ENCODE measurements around the gene TBC1D8.
A peak's percentile ranks its signal among the peaks of the same experiment; 100 is the strongest.

Gene TBC1D8

DNA sequence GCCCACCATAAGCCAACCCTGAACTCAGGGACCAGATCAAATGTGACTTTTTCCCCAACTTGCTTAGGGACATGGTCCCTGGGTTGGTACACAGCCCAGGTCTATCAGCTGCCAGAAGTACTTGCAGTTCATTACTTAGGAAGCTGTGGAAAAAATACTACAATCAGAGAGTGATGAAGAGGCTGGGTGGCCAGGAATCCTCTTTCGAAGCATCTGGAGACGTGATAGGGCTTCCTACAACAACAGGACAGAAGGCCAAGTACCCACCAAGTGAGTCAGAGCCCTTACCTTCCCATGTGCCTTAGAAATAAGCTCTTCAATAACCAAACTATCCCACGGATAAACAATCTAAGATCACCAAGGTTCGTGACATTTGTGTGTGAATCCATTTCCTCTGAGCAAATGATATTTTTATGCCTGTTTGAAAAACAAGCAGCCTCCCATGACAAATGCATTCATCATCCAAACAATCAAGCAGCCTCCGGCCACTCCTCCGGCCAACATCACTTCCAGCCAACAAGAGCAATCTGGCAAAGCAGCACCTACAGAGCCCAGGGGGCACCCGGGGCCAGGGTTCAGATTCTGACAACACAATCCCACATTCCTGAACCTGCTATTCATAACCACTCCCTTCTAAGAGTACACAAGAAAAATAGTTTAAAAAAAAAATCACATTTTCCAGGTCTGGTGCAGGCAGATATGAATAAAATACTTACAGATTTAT lies 26.4 kb downstream of the TBC1D8 start:
- H3K36me3 ChIP-seq (ENCODE audit: control insufficient read depth in 2 of 2, insufficient read depth in 2 of 2, low read length in 2 of 2), result no peaks in the 10 kb centered on the region
- H3K27me3 ChIP-seq (ENCODE audit: control insufficient read depth in 2 of 2, insufficient read depth in 2 of 2, low read length in 2 of 2), result no peaks in the 10 kb centered on the region
- no peak overlapping the region for H3K9ac ChIP-seq (ENCODE audit: low read depth in 1 of 2, low read length in 2 of 2)
- H3K4me3 ChIP-seq (ENCODE audit: low read length in 2 of 2), result no peak overlapping the region
- H3K27ac ChIP-seq (ENCODE audit: low read depth in 2 of 2, low read length in 2 of 2), result peak overlapping the region; percentile 44 to 49
- peaks cover 11 to 28% of the 10 kb centered on the region in 2 donors for H3K4me1 ChIP-seq (ENCODE audit: control insufficient read depth in 2 of 2, insufficient read depth in 2 of 2, low read length in 2 of 2)
- H3K9me3 ChIP-seq (ENCODE audit: control insufficient read depth in 2 of 2, low read length in 2 of 2), result no peaks in the 10 kb centered on the region

DNA sequence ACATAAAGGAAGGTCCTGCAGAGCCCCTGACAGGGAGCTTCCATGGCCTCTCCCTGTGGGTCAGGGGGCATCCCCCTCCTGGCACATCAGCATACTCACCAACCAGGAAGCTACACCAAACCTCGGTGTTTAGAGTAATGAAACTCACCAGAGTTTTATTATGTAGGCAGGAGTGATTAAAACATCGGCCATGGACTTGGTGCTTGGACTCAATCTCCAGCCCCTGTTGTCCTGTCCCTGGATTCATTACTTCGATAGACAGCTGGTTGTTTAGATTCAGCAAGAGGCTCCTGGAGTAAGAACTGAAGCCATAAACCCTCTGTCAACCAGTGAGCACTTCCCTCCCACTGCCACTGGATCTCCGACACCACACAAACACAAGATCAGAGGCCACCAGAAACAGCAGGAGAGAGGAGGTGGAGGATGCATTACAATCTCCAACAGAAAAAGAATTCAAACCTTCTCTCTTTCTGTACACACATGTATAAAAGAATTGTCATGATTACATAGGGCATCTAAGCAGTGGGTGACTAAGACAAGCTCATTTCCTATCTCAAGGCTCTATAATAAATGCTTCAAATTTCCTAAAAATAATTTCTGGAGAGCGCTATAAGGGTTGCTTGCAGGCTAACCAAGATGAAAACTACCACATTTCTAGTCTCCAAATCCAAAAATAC lies 27.2 kb downstream of the TBC1D8 start:
- Histone ChIP-seq H3K27me3 (ENCODE audit: control insufficient read depth in 2 of 2, insufficient read depth in 2 of 2, low read length in 2 of 2) (no peaks in the 10 kb centered on the region), H3K36me3 (ENCODE audit: control insufficient read depth in 2 of 2, insufficient read depth in 2 of 2, low read length in 2 of 2) (no peaks in the 10 kb centered on the region), H3K9ac (ENCODE audit: low read depth in 1 of 2, low read length in 2 of 2) (no peak overlapping the region), H3K9me3 (ENCODE audit: control insufficient read depth in 2 of 2, low read length in 2 of 2) (no peaks in the 10 kb centered on the region), H3K4me3 (ENCODE audit: low read length in 2 of 2) (no peak overlapping the region), H3K27ac (ENCODE audit: low read depth in 2 of 2, low read length in 2 of 2) (peak overlapping the region in 1 of 2 donors; percentile 44), H3K4me1 (ENCODE audit: control insufficient read depth in 2 of 2, insufficient read depth in 2 of 2, low read length in 2 of 2) (peaks cover 11 to 28% of the 10 kb centered on the region in 2 donors)

GRCh38 chr2:101121174-101121573 lies 30.0 kb downstream of the TBC1D8 start:
- H3K27ac ChIP-seq (ENCODE audit: low read depth in 2 of 2, low read length in 2 of 2), result peak overlapping the region in 1 of 2 donors; percentile 68
- H3K4me3 ChIP-seq (ENCODE audit: low read length in 2 of 2), result no peak overlapping the region
- no peaks in the 10 kb centered on the region for H3K36me3 ChIP-seq (ENCODE audit: control insufficient read depth in 2 of 2, insufficient read depth in 2 of 2, low read length in 2 of 2)
- H3K9ac ChIP-seq (ENCODE audit: low read depth in 1 of 2, low read length in 2 of 2), result peak overlapping the region in 1 of 2 donors; percentile 13
- H3K4me1 ChIP-seq (ENCODE audit: control insufficient read depth in 2 of 2, insufficient read depth in 2 of 2, low read length in 2 of 2), result peaks cover 11 to 28% of the 10 kb centered on the region in 2 donors
- no peaks in the 10 kb centered on the region for H3K9me3 ChIP-seq (ENCODE audit: control insufficient read depth in 2 of 2, low read length in 2 of 2)
- H3K27me3 ChIP-seq (ENCODE audit: control insufficient read depth in 2 of 2, insufficient read depth in 2 of 2, low read length in 2 of 2), result no peaks in the 10 kb centered on the region

- H3K9me3 ChIP-seq (ENCODE audit: control insufficient read depth in 2 of 2, low read length in 2 of 2), result no peaks in the 10 kb centered on the region
- H3K4me1 ChIP-seq (ENCODE audit: control insufficient read depth in 2 of 2, insufficient read depth in 2 of 2, low read length in 2 of 2), result peaks cover 13 to 30% of the 10 kb centered on the region in 2 donors
- no peaks in the 10 kb centered on the region for H3K36me3 ChIP-seq (ENCODE audit: control insufficient read depth in 2 of 2, insufficient read depth in 2 of 2, low read length in 2 of 2)
- peak overlapping the region in 1 of 2 donors; percentile 14 for H3K9ac ChIP-seq (ENCODE audit: low read depth in 1 of 2, low read length in 2 of 2)
- no peaks in the 10 kb centered on the region for H3K27me3 ChIP-seq (ENCODE audit: control insufficient read depth in 2 of 2, insufficient read depth in 2 of 2, low read length in 2 of 2)
- H3K27ac ChIP-seq (ENCODE audit: low read depth in 2 of 2, low read length in 2 of 2), result peak overlapping the region; percentile 59 to 68
- H3K4me3 ChIP-seq (ENCODE audit: low read length in 2 of 2), result no peak overlapping the region
Observed at GRCh38 chr2:101120124-101120996, 30.8 kb downstream of the TBC1D8 start.

DNA sequence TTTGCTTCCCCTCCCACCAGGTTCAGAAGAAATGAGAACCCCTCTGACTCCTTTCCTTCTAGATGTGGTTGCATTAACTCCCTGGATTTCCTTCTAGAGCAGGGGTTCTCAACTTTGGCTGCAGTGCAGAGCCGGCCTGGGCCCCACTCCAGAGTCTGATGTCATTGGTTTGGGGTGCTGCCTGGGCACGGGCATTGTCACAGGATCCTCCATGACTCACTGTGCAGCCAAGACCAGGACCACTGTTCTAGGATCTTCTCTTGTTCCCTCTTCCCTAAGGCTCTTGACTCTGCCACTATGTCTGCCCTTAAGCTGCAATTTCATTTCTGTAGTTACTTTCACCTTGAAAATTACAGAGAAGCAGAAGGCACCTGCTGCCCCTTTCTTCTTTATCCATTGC lies 31.8 kb downstream of the TBC1D8 start:
- Histone ChIP-seq H3K9ac (ENCODE audit: low read depth in 1 of 2, low read length in 2 of 2) (no peak overlapping the region), H3K9me3 (ENCODE audit: control insufficient read depth in 2 of 2, low read length in 2 of 2) (no peaks in the 10 kb centered on the region), H3K4me1 (ENCODE audit: control insufficient read depth in 2 of 2, insufficient read depth in 2 of 2, low read length in 2 of 2) (peaks cover 15 to 33% of the 10 kb centered on the region in 2 donors), H3K27ac (ENCODE audit: low read depth in 2 of 2, low read length in 2 of 2) (no peak overlapping the region), H3K27me3 (ENCODE audit: control insufficient read depth in 2 of 2, insufficient read depth in 2 of 2, low read length in 2 of 2) (no peaks in the 10 kb centered on the region), H3K36me3 (ENCODE audit: control insufficient read depth in 2 of 2, insufficient read depth in 2 of 2, low read length in 2 of 2) (no peaks in the 10 kb centered on the region), H3K4me3 (ENCODE audit: low read length in 2 of 2) (no peak overlapping the region)

GRCh38 chr2:101116841-101117552 lies 34.2 kb downstream of the TBC1D8 start:
- H3K9me3 ChIP-seq (ENCODE audit: control insufficient read depth in 2 of 2, low read length in 2 of 2), result no peaks in the 10 kb centered on the region
- H3K4me1 ChIP-seq (ENCODE audit: control insufficient read depth in 2 of 2, insufficient read depth in 2 of 2, low read length in 2 of 2), result peaks cover 23 to 48% of the 10 kb centered on the region in 2 donors
- no peak overlapping the region for H3K27ac ChIP-seq (ENCODE audit: low read depth in 2 of 2, low read length in 2 of 2)
- H3K9ac ChIP-seq (ENCODE audit: low read depth in 1 of 2, low read length in 2 of 2), result no peak overlapping the region
- no peak overlapping the region for H3K4me3 ChIP-seq (ENCODE audit: low read length in 2 of 2)
- H3K27me3 ChIP-seq (ENCODE audit: control insufficient read depth in 2 of 2, insufficient read depth in 2 of 2, low read length in 2 of 2), result no peaks in the 10 kb centered on the region
- no peaks in the 10 kb centered on the region for H3K36me3 ChIP-seq (ENCODE audit: control insufficient read depth in 2 of 2, insufficient read depth in 2 of 2, low read length in 2 of 2)

- no peaks in the 10 kb centered on the region for H3K9me3 ChIP-seq (ENCODE audit: control insufficient read depth in 2 of 2, low read length in 2 of 2)
- no peak overlapping the region for H3K27ac ChIP-seq (ENCODE audit: low read depth in 2 of 2, low read length in 2 of 2)
- no peaks in the 10 kb centered on the region for H3K36me3 ChIP-seq (ENCODE audit: control insufficient read depth in 2 of 2, insufficient read depth in 2 of 2, low read length in 2 of 2)
- no peak overlapping the region for H3K4me3 ChIP-seq (ENCODE audit: low read length in 2 of 2)
- no peak overlapping the region for H3K9ac ChIP-seq (ENCODE audit: low read depth in 1 of 2, low read length in 2 of 2)
- H3K4me1 ChIP-seq (ENCODE audit: control insufficient read depth in 2 of 2, insufficient read depth in 2 of 2, low read length in 2 of 2), result peaks cover 23 to 51% of the 10 kb centered on the region in 2 donors
- no peaks in the 10 kb centered on the region for H3K27me3 ChIP-seq (ENCODE audit: control insufficient read depth in 2 of 2, insufficient read depth in 2 of 2, low read length in 2 of 2)
Observed at GRCh38 chr2:101116348-101116747, 34.8 kb downstream of the TBC1D8 start.

DNA sequence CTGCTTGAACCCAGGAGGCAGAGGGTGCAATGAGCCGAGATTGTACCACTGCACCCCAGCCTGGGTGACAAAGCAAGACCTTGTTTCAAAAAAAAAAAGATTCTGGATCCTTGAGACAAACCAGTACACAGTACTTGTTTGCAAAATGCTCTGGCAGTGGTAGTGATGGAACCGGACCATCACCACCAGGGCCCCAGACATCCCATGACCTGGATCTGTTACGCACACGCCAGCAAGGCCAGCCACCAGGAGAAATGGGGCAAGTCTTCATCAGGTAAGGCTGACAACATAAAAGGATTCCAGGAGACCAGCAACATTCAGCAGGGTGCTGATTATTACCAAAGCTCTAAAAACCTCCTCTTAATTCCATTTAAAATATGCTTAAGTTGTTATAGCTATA lies 35.5 kb downstream of the TBC1D8 start:
- H3K4me3 ChIP-seq (ENCODE audit: low read length in 2 of 2), result no peak overlapping the region
- peaks cover 20 to 47% of the 10 kb centered on the region in 2 donors for H3K4me1 ChIP-seq (ENCODE audit: control insufficient read depth in 2 of 2, insufficient read depth in 2 of 2, low read length in 2 of 2)
- no peaks in the 10 kb centered on the region for H3K9me3 ChIP-seq (ENCODE audit: control insufficient read depth in 2 of 2, low read length in 2 of 2)
- no peaks in the 10 kb centered on the region for H3K36me3 ChIP-seq (ENCODE audit: control insufficient read depth in 2 of 2, insufficient read depth in 2 of 2, low read length in 2 of 2)
- H3K9ac ChIP-seq (ENCODE audit: low read depth in 1 of 2, low read length in 2 of 2), result no peak overlapping the region
- H3K27ac ChIP-seq (ENCODE audit: low read depth in 2 of 2, low read length in 2 of 2), result no peak overlapping the region
- H3K27me3 ChIP-seq (ENCODE audit: control insufficient read depth in 2 of 2, insufficient read depth in 2 of 2, low read length in 2 of 2), result no peaks in the 10 kb centered on the region

DNA sequence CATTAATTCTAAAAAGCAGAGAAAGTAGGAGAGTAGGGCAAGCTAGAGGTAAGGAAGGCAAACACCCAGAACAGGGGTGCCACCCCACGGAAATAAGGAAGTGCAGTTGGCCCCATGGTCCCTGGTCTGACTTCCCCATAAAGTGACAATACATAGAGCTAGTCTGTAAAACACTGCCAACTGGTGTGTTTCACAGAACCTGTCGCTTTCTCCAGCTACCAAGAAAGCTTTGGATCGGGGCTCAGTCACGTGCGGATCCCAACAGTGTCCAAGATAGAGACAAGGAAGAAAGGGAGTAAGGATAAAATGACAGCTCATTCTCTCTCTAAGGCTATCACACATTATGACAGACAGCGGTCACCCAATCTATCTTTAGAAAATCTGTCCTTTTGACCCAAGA lies 36.4 kb downstream of the TBC1D8 start:
- no peaks in the 10 kb centered on the region for H3K36me3 ChIP-seq (ENCODE audit: control insufficient read depth in 2 of 2, insufficient read depth in 2 of 2, low read length in 2 of 2)
- peaks cover 24 to 47% of the 10 kb centered on the region in 2 donors for H3K4me1 ChIP-seq (ENCODE audit: control insufficient read depth in 2 of 2, insufficient read depth in 2 of 2, low read length in 2 of 2)
- peak overlapping the region; percentile 10 to 38 for H3K9ac ChIP-seq (ENCODE audit: low read depth in 1 of 2, low read length in 2 of 2)
- H3K27me3 ChIP-seq (ENCODE audit: control insufficient read depth in 2 of 2, insufficient read depth in 2 of 2, low read length in 2 of 2), result no peaks in the 10 kb centered on the region
- peak overlapping the region; percentile 28 to 62 for H3K27ac ChIP-seq (ENCODE audit: low read depth in 2 of 2, low read length in 2 of 2)
- H3K9me3 ChIP-seq (ENCODE audit: control insufficient read depth in 2 of 2, low read length in 2 of 2), result no peaks in the 10 kb centered on the region
- H3K4me3 ChIP-seq (ENCODE audit: low read length in 2 of 2), result peak overlapping the region in 1 of 2 donors; percentile 14
